H1 (cell line): Measurements from ENCODE around the gene SLC46A3. TPM values are rescaled to one million over a fixed set of nuclear protein-coding genes. Genes with fewer than 3 reads are reported as not detected.

Experiments used
- CHD2 ChIP-seq: IDR thresholded peaks from 2 replicates; pipeline ENCODE4 v1.6.1; 2012; ENCODE audit warnings: low read length, improper control_type of control experiment
- EP300 ChIP-seq, 2 experiments: IDR thresholded peaks; 1 replicate in 1 of 2; 2 replicates in 1 of 2; pipeline ENCODE4 v1.6.1; 2011 to 2012; ENCODE audit warnings: low read depth in 2 of 2, low read length in 2 of 2, mild to moderate bottlenecking in 2 of 2, borderline replicate concordance in 1 of 2, inconsistent platforms in 1 of 2, moderate library complexity in 1 of 2
- POLR2A ChIP-seq, 2 experiments: IDR thresholded peaks; 1 replicate in 1 of 2; 2 replicates in 1 of 2; pipeline ENCODE4 v1.6.1; 2011; ENCODE audit warnings: low read depth in 2 of 2, low read length in 2 of 2, mild to moderate bottlenecking in 2 of 2; ENCODE audit errors: control extremely low read depth in 1 of 2
- POLR2AphosphoS5 ChIP-seq: IDR thresholded peaks from 2 replicates; pipeline ENCODE4 v1.6.1; 2011; ENCODE audit warnings: low read depth, low read length
- polyA plus RNA-seq, 7 experiments: library from polyadenylated mRNA; depleted of rRNA in 3 of 7; stranded (reverse) in 5 of 7; unstranded in 2 of 7; fragments of >200 nt in 5 of 7; fragments of 200-250 nt in 2 of 7; gene quantifications; 1 replicate in 5 of 7; 2 replicates in 1 of 7; 4 replicates in 1 of 7; pipeline versions ENCODE4 v1.2.1 to v1.2.3, GENCODE V29; 2011 to 2013; ENCODE audit warnings: missing spikeins in 2 of 7, mixed read lengths in 2 of 7
- total RNA-seq: library from RNA; stranded (reverse); fragmentation: NEBNext Ultra II Directional; extraction: Animal tissue kit (Norgen Biotek cat#: 25700); gene quantifications from 2 replicates; pipeline ENCODE4 v1.2.1, GENCODE V29; 2021

Gene SLC46A3
- total and polyA plus RNA-seq, 2 of the 8 experiments (the other 6 are each of a cell fraction or from before 2014, with no cell fraction given), result 0.39 to 0.67 TPM

- no peak for TF ChIP-seq EP300 (IDR thresholded peaks at IDR 0.05; ENCODE audit: borderline replicate concordance in 1 of 2, low read depth in 2 of 2, low read length in 2 of 2)
- no peak for TF ChIP-seq CHD2
- no peak for TF ChIP-seq POLR2AphosphoS5
- TF ChIP-seq POLR2A (IDR thresholded peaks at IDR 0.05; ENCODE audit: control extremely low read depth in 1 of 2, low read depth in 2 of 2, low read length in 2 of 2), result no peak
Measured at GRCh38 chr13:28655561-28655960, 63.2 kb downstream of the SLC46A3 start (continued).
